Posterior cingulate gyrus (tissue), 11 donors: ENCODE results near the gene ZNF518A.

Experiments
- DNase-seq, 10 donors: peaks; one replicate each; pipeline versions ENCODE4 v3.0.0 to v3.0.0-alpha.2; 2020 to 2021; ENCODE audit warnings: mixed read lengths in 3 of 10
- intact Hi-C: fragments of 100-400 bp; cut with DNase I; formaldehyde crosslinking; loops from one replicate; pipeline ENCODE4 v1.15.1; 2023

Gene ZNF518A, protein sequence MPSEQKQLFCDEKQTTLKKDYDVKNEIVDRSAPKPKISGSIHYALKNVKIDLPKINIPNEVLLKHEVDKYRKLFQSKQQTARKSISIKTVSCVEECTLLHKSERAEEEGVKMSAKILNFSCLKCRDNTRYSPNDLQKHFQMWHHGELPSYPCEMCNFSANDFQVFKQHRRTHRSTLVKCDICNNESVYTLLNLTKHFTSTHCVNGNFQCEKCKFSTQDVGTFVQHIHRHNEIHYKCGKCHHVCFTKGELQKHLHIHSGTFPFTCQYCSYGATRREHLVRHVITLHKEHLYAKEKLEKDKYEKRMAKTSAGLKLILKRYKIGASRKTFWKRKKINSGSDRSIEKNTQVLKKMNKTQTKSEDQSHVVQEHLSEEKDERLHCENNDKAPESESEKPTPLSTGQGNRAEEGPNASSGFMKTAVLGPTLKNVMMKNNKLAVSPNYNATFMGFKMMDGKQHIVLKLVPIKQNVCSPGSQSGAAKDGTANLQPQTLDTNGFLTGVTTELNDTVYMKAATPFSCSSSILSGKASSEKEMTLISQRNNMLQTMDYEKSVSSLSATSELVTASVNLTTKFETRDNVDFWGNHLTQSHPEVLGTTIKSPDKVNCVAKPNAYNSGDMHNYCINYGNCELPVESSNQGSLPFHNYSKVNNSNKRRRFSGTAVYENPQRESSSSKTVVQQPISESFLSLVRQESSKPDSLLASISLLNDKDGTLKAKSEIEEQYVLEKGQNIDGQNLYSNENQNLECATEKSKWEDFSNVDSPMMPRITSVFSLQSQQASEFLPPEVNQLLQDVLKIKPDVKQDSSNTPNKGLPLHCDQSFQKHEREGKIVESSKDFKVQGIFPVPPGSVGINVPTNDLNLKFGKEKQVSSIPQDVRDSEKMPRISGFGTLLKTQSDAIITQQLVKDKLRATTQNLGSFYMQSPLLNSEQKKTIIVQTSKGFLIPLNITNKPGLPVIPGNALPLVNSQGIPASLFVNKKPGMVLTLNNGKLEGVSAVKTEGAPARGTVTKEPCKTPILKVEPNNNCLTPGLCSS (N-terminal part only)

GRCh38 chr10:96129387-96130325 lies at the start of gene ZNF518A:
Gene ZNF518A, plus strand, starts transcription at chr10:96130297. Its CDS starts 26,026 bp downstream, at chr10:96156323.
- intact Hi-C loops, result loop anchor here (1.0 to 5.0 kb wide), 2 partner anchors 39 to 437 kb away; partner anchors contain the start of gene TCTN3
- DNase-seq, result peak; percentile 82 to 97 (median 89)

- DNase-seq, result no peak
- intact Hi-C loops, result no loop called here
Observed at GRCh38 chr10:96082153-96082552, 47.9 kb upstream of the ZNF518A start.

GRCh38 chr10:96082748-96083147 lies 47.3 kb upstream of the ZNF518A start:
- intact Hi-C loops, result no loop called here
- DNase-seq, result no peak

DNA sequence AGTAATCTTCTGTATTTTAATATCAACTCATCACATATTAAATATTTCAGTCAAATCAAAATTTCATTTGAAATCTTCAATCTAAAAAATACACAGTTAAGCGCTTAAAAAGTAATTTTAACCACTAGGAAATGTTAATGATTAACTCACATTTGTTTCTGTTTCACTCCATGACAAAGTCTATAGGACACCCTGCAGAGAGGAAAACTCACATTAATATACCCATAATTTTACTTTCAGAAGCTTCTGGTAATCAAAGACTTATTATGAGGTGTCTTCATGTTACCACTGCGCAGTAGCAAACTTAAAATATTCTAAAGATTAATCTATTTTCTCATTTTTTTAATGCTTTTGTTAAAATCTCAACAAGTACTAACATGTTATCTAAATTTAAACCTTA lies 41.0 kb upstream of the ZNF518A start:
- intact Hi-C loops, result no loop called here
- no peak for DNase-seq

DNA sequence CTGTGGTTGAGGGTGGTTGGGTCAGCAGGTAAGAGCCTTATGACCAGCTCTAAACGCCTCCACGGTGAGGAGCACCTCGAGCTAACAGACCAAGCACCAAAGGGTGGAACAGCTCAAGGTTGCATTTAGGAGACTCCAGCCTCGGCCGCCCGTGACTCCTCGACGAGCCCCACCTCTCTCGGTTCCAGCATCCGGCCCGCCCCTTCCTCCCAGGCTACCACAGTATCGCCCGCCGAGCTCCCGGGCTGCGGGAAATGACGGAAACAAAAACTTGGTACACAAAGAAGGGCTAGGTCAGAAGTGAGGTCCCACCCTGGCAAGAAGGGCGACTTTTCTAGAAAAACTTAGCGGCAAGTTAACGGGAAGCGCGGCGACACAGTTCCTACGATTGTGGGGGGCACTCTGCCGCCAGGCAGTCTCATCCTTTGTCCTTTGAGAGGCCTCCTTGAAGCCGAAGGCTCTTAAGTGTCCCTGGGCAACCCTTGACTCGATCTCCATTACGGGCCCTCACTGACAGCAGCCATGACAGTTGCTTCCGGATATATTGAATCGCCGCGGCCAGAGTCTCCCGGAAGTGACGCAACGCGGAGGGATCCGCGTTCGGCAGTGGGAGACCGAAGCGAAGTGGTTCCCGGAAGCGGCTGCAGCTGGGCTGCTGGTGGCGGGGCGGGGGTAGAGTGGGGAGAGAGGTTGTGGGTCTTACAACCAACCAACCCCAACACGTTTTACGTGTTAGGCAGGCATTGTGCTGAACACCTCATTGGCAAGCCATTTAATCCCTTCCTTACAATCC lies 40.2 kb upstream of the ZNF518A start:
- intact Hi-C loops, result loop anchor here (1.0 to 2.0 kb wide), 3 partner anchors 40 to 181 kb away; partner anchors contain the start of gene ZNF518A
- DNase-seq, result peak; percentile 85 to 98 (median 90)

DNA sequence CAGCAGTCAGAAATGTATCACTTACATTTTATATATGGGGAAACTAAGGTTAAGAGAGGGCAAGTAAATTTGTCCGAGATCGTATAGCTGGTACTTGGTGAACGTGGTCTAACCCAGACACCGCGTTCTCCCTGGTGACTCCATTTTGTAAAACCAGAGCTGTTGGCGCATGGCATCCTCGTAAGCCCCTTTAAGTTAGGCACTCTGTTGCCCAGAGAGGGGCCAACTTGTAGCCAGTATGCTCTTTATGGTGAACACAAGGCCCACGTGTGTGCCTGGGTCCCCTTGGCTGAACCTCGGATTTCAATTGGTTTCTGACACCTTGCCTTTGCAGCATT lies 39.7 kb upstream of the ZNF518A start:
- intact Hi-C loops, result loop anchor here (1.0 to 2.0 kb wide), 3 partner anchors 40 to 182 kb away; partner anchors contain the start of gene ZNF518A
- DNase-seq, result no peak

DNA sequence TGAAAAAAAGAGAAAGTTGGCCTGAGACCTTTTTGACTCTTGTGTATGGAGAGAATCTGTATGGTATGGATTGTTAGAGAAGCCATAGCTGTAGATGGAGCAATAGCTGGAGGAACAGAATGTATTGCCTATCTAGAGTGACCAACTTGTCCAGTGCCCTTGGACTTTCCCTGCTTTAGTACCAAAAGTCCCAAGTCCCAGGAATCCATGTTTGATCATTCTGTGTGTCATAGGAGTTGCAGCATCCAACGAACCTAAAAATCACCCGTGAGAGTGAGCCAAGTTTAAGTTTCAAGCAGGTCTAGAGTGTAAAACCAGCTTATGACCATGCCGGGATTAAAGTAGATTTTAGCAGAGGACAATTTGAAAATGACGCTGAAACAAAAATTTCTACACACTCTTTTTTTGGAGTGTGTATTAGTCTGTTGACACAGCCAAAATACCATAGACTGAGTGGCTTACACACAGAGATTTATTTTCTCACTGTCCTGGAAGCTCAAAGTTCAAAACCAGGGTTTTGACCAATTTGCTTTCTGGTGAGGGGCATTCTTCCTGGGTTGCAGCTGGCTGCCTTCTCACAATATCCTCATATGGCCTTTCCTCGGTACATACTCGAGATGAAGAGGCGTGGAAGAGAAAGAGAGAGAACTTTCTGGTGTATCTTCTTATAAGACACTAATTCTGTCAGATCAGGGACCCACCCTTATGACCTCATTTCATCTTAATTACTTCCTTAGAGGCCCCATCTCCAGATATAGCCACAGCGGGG lies 36.9 kb upstream of the ZNF518A start:
- intact Hi-C loops, result no loop called here
- no peak for DNase-seq

DNA sequence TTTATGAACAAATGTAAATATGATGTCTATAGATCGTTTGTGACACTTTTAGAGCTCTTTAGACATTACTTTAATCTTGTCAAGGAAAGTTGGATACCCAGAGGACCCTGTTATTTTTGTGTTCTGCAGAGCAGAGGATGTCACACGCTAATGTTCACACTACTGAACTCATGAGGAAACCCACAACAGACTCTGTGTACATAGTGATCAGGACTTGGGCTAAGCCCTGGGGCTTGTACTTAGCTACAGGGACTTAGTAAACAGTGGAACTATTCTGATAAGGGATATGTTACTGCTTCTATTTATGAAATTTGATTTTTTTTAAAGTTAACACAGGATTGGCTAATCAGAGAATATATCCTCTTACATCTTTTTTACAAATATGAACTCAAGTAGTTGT lies 36.1 kb upstream of the ZNF518A start:
- DNase-seq, result no peak

DNA sequence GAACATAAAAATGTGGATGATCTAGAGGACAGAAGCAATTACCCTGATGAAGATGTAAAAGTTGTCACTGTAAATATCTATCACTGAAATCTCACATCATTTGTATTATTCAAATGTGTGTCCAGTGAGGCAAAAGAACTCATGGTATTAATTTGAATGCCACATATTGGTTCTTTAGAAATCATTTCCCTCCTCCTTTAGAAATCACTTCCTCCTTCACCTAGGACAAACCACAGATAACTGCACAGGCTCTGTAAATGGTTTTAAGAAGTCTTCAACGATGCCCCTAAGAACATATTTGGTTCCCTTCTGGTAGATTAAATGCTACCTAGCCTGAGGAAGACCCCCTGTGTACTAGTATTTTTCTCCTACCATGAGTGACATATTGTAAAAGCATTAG lies 33.1 kb upstream of the ZNF518A start:
- intact Hi-C loops, result no loop called here
- no peak for DNase-seq

More for the DNA sequence above, 36.1 kb upstream of the ZNF518A start:
- intact Hi-C loops, result no loop called here

- intact Hi-C loops, result no loop called here
Observed at GRCh38 chr10:96097865-96098264, 32.2 kb upstream of the ZNF518A start.

DNA sequence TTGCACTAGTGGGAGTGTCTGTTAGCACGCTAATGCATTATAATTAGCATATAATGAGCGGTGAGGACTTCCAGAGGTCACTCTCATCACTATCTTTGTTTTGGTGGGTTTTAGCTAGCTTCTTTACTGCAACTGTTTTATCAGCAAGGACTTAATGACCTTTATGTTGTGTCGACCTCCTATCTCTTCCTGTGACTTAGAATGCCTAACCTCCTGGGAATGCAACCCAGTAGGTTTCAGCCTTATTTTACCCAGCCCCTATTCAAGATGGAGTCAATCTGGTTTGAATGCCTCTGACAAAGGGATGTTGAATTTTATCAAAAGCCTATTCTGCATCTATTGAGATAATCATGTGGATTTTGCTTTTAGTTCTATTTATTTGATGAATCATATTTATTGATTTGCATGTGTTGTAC lies 22.5 kb upstream of the ZNF518A start:
- DNase-seq, result no peak
- intact Hi-C loops, result no loop called here

More at GRCh38 chr10:96097865-96098264, 32.2 kb upstream of the ZNF518A start:
- no peak for DNase-seq

GRCh38 chr10:96112531-96112930 lies 17.6 kb upstream of the ZNF518A start:
- DNase-seq, result no peak
- intact Hi-C loops, result no loop called here

GRCh38 chr10:96118604-96119450 lies 11.3 kb upstream of the ZNF518A start:
- intact Hi-C loops, result no loop called here

DNA sequence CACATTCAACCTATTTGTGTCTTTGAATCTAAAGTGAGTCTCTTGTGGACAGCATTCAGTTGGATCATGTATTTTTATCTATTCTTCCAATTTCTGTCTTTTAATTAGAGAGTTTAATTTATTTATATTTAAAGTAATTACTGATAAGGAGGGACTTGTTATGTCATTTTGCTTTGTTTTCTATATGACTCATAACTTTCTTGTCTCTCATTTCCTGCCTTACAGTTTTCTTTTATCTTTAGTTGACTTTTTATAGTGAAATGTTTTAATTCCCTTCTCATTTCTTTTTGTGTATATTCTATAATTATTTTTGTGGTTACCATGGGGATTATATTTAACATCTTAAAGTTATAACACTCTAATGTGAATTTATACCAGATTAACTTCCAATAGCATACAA lies 7.3 kb upstream of the ZNF518A start:
- DNase-seq, result no peak
- intact Hi-C loops, result no loop called here

More at GRCh38 chr10:96118604-96119450, 11.3 kb upstream of the ZNF518A start:
- peak in 2 of 10 donors; percentile 52 to 55 for DNase-seq

DNA sequence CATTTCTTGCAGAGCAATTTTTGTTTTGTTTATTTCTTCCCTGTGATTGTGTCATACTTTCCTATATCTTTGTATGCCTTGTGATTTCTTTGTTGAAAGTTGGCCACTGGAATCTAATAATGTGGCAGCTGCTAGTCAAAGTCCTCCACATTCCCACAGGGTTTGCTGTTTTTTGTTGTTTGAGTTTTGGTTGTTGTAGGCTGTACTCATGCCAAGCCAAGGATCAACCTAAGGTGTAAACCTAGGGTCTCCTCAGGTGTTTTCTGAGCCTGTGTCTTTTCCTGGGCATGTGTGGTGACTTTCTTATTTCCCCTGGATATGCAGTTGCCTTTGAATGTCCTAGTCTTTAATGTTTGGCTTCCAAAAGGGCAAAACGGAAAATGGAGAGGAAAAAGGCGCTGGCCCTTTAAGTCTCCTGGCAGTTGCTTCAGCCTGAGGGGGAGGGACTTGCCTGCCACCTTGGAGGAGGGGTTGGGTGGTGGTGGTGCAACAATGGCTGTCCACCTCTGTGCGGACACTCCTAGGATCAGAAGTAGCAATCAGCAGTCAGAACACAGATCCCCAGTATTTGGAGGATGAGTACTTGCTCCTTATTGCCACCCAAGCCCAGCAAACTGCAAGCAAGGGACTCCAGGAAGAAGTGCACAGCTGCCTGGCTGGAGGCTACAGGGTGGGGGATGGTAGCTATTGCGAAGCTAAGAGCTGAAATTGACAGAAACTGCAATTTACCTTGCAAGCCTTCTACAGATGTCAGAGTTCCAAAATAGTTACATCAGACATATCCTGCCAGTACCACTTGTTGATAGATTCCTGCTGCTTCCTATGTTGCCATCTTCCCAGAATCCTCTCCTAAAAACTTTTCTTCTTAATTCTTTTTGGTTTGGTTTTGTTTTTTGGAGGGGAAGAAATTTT lies 5.6 kb upstream of the ZNF518A start:
- intact Hi-C loops, result no loop called here
- peak in 1 of 10 donors; percentile 43 for DNase-seq

GRCh38 chr10:96125142-96125515 lies 5.0 kb upstream of the ZNF518A start:
- no peak for DNase-seq
- intact Hi-C loops, result no loop called here
